NCI-H146 treated with DMSO at 0.1 percent for 48 hours (cell line): ENCODE data around the gene XG.

ENCODE experiments used
- DNase-seq: peaks from one replicate; lab custom pipeline; 2025; ENCODE audit not compliant: unreplicated experiment; lab: John Stamatoyannopoulos, UW

XG gene

DNA sequence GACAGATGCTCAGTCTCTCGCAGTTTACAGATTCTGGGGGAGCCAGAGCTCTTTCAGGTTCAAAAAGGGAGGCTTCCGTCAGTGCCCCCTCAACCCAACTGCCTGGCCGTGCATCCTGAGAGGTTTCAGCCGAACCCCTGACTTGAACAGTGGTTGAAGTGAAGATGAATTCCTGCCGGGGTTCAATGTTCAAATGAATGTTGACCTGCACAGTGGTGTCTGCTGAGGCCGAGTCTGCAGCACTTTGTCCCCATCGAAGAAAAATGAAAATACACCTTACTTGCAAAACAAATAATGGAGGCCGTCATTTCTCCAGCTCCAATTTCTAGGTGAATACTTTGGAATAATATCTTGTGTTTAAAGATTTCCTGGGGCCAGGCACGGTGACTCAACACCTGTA, 110.6 kb downstream of the XG start:
- no peak for DNase-seq

DNA sequence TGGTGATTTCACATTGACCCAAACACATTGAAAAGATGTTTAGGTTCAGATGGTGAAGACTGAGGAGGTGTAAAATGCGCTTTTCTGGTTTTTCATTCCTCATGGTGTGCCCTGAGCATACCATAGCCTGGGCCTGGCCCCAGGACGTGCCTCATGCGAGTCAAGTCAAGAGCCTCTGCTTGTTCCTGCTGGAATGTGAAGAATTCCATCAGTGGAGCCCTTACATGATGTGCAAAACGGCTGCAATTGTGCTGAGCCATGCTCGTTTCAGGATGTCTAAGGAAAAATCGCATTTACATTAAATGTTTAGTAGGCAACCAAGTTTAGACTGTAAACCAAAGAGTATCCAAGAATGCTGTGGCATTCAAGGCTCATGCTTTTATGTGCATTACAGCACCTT, 111.8 kb downstream of the XG start:
- no peak for DNase-seq
